Measurements from ENCODE around the gene BAIAP3.

DNA sequence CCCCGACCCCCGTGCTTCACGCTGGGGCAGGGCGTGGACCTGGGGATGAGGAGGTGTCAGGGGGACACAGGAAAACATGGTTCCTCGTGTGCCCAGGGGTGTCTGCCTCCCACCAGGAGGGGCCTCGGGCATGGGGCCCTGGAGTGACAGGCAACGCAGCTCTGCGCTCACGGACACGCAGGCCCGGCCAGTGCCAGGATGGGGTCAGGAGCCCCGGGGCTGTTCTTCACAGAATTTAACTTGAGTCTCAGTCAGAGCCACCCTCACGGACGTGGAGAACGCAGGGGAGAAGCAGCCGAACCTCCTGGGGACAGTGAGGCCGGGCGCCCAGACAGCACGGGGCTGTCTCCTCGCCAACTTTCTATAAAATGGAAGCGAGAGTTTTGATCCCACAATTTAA lies 64.3 kb downstream of the BAIAP3 start:
- TF ChIP-seq, protein P1, sequence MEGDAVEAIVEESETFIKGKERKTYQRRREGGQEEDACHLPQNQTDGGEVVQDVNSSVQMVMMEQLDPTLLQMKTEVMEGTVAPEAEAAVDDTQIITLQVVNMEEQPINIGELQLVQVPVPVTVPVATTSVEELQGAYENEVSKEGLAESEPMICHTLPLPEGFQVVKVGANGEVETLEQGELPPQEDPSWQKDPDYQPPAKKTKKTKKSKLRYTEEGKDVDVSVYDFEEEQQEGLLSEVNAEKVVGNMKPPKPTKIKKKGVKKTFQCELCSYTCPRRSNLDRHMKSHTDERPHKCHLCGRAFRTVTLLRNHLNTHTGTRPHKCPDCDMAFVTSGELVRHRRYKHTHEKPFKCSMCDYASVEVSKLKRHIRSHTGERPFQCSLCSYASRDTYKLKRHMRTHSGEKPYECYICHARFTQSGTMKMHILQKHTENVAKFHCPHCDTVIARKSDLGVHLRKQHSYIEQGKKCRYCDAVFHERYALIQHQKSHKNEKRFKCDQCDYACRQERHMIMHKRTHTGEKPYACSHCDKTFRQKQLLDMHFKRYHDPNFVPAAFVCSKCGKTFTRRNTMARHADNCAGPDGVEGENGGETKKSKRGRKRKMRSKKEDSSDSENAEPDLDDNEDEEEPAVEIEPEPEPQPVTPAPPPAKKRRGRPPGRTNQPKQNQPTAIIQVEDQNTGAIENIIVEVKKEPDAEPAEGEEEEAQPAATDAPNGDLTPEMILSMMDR (conservative IDR thresholded peaks at IDR 0.05; ENCODE audit: low read length) = no peak
- TF ChIP-seq EZH2phosphoT487 (IDR thresholded peaks at IDR 0.05; ENCODE audit: borderline replicate concordance, low read depth, low read length) = no peak

Data from OCI-LY7 (cell line).